Measurements from ENCODE around the gene FNDC1.
"Not testable (repeated sequence)": the region's sequence is repeated elsewhere in the genome, so short reads cannot be mapped to it uniquely, and the experiment has no call there.

FNDC1 gene

GRCh38 chr6:159169193-159169555 lies at the start of gene FNDC1:
Gene FNDC1, plus strand, starts transcription at chr6:159169400. Its CDS starts 197 bp downstream, at chr6:159169597.
- peak within 1 kb of the TSS; percentile 75 to 88 for H3K4me3 Mint-ChIP-seq
- peaks cover 96% of the 10 kb centered on the region for H3K27me3 Mint-ChIP-seq
- H3K27ac Mint-ChIP-seq: no peak within 1 kb of the TSS
- peaks cover 24% of the 10 kb centered on the region for H3K4me1 Mint-ChIP-seq
- DNase-seq: peak; percentile 66 to 77
- ATAC-seq: peak; percentile 85
- no peaks in the 10 kb centered on the region for H3K9me3 Mint-ChIP-seq

- ATAC-seq (no peak), DNase-seq (no peak)
- Mint-ChIP-seq H3K4me3 (no peak overlapping the region), H3K9me3 (peaks cover 0 to 5% of the 10 kb centered on the region in 2 donors), H3K27ac (no peak overlapping the region), H3K27me3 (no peaks in the 10 kb centered on the region), H3K4me1 (peaks cover 13% of the 10 kb centered on the region)
Observed at GRCh38 chr6:159119791-159120190, 49.4 kb upstream of the FNDC1 start.

GRCh38 chr6:159121486-159121885 lies 47.7 kb upstream of the FNDC1 start:
- Mint-ChIP-seq H3K4me3 (no peak overlapping the region), H3K4me1 (peaks cover 13% of the 10 kb centered on the region), H3K27ac (no peak overlapping the region), H3K27me3 (no peaks in the 10 kb centered on the region), H3K9me3 (peaks cover 0 to 5% of the 10 kb centered on the region in 2 donors)
- DNase-seq (no peak), ATAC-seq (no peak)

GRCh38 chr6:159122453-159122852 lies 46.7 kb upstream of the FNDC1 start:
- Mint-ChIP-seq H3K4me1 (peaks cover 13% of the 10 kb centered on the region), H3K9me3 (peaks cover 0 to 5% of the 10 kb centered on the region in 2 donors), H3K27me3 (no peaks in the 10 kb centered on the region), H3K27ac (no peak overlapping the region), H3K4me3 (no peak overlapping the region)
- ATAC-seq (no peak), DNase-seq (no peak)

- H3K4me1 Mint-ChIP-seq: peaks cover 13% of the 10 kb centered on the region
- not testable (repeated sequence) for DNase-seq, H3K4me3 Mint-ChIP-seq, H3K27me3 Mint-ChIP-seq, H3K27ac Mint-ChIP-seq, ATAC-seq, H3K9me3 Mint-ChIP-seq
Observed at GRCh38 chr6:159123831-159124230, 45.4 kb upstream of the FNDC1 start.

- H3K27ac Mint-ChIP-seq: no peak overlapping the region
- DNase-seq: no peak
- no peak for ATAC-seq
- no peaks in the 10 kb centered on the region for H3K9me3 Mint-ChIP-seq
- H3K4me1 Mint-ChIP-seq: peaks cover 8% of the 10 kb centered on the region
- H3K4me3 Mint-ChIP-seq: no peak overlapping the region
- H3K27me3 Mint-ChIP-seq: no peaks in the 10 kb centered on the region
Observed at GRCh38 chr6:159125014-159125609, 44.1 kb upstream of the FNDC1 start.

GRCh38 chr6:159125951-159126352 lies 43.2 kb upstream of the FNDC1 start:
- H3K27ac Mint-ChIP-seq: no peak overlapping the region
- ATAC-seq (no peak), DNase-seq (no peak)
- no peak overlapping the region for H3K4me3 Mint-ChIP-seq
- no peaks in the 10 kb centered on the region for H3K9me3 Mint-ChIP-seq
- H3K27me3 Mint-ChIP-seq: no peaks in the 10 kb centered on the region
- H3K4me1 Mint-ChIP-seq: peaks cover 8% of the 10 kb centered on the region

- no peaks in the 10 kb centered on the region for H3K27me3 Mint-ChIP-seq
Observed at GRCh38 chr6:159126590-159126989, 42.6 kb upstream of the FNDC1 start.

GRCh38 chr6:159127701-159128100 lies 41.5 kb upstream of the FNDC1 start:
- H3K4me1 Mint-ChIP-seq: peaks cover 8% of the 10 kb centered on the region
- H3K4me3 Mint-ChIP-seq: no peak overlapping the region
- no peak for ATAC-seq
- H3K9me3 Mint-ChIP-seq: no peaks in the 10 kb centered on the region
- no peak overlapping the region for H3K27ac Mint-ChIP-seq
- no peak for DNase-seq
- no peaks in the 10 kb centered on the region for H3K27me3 Mint-ChIP-seq

More at GRCh38 chr6:159126590-159126989, 42.6 kb upstream of the FNDC1 start:
- ATAC-seq (no peak), DNase-seq (no peak)
- Mint-ChIP-seq H3K27ac (no peak overlapping the region), H3K4me1 (peaks cover 8% of the 10 kb centered on the region), H3K9me3 (no peaks in the 10 kb centered on the region), H3K4me3 (no peak overlapping the region)

GRCh38 chr6:159128978-159129377 lies 40.2 kb upstream of the FNDC1 start:
- ATAC-seq: peak; percentile 29
- Mint-ChIP-seq H3K27me3 (no peaks in the 10 kb centered on the region), H3K4me1 (peaks cover 7% of the 10 kb centered on the region), H3K27ac (no peak overlapping the region), H3K9me3 (no peaks in the 10 kb centered on the region), H3K4me3 (no peak overlapping the region)
- no peak for DNase-seq

GRCh38 chr6:159130846-159131245 lies 38.4 kb upstream of the FNDC1 start:
- Mint-ChIP-seq H3K27ac (no peak overlapping the region), H3K27me3 (no peaks in the 10 kb centered on the region), H3K9me3 (no peaks in the 10 kb centered on the region), H3K4me1 (peaks cover 7% of the 10 kb centered on the region), H3K4me3 (no peak overlapping the region)
- ATAC-seq (no peak), DNase-seq (no peak)

- peaks cover 7% of the 10 kb centered on the region for H3K4me1 Mint-ChIP-seq
- no peak overlapping the region for H3K27ac Mint-ChIP-seq
- H3K4me3 Mint-ChIP-seq: no peak overlapping the region
- DNase-seq (no peak), ATAC-seq (no peak)
- no peaks in the 10 kb centered on the region for H3K27me3 Mint-ChIP-seq
- H3K9me3 Mint-ChIP-seq: no peaks in the 10 kb centered on the region
Observed at GRCh38 chr6:159131709-159132108, 37.5 kb upstream of the FNDC1 start.

GRCh38 chr6:159132664-159133063 lies 36.5 kb upstream of the FNDC1 start:
- ATAC-seq: peak; percentile 29
- H3K27ac Mint-ChIP-seq: no peak overlapping the region
- no peaks in the 10 kb centered on the region for H3K27me3 Mint-ChIP-seq
- no peaks in the 10 kb centered on the region for H3K9me3 Mint-ChIP-seq
- no peak for DNase-seq
- H3K4me3 Mint-ChIP-seq: no peak overlapping the region
- H3K4me1 Mint-ChIP-seq: peaks cover 7% of the 10 kb centered on the region

- Mint-ChIP-seq H3K4me3 (no peak overlapping the region), H3K4me1 (peaks cover 7% of the 10 kb centered on the region), H3K27me3 (peaks cover 9% of the 10 kb centered on the region)
Observed at GRCh38 chr6:159134701-159135364, 34.4 kb upstream of the FNDC1 start.

GRCh38 chr6:159137676-159138075 lies 31.5 kb upstream of the FNDC1 start:
- H3K9me3 Mint-ChIP-seq: peaks cover 9 to 15% of the 10 kb centered on the region in 2 donors
- H3K4me1 Mint-ChIP-seq: peaks cover 7% of the 10 kb centered on the region
- H3K27ac Mint-ChIP-seq: no peak overlapping the region
- H3K27me3 Mint-ChIP-seq: peaks cover 14% of the 10 kb centered on the region
- H3K4me3 Mint-ChIP-seq: no peak overlapping the region
- ATAC-seq (no peak), DNase-seq (no peak)

More at GRCh38 chr6:159134701-159135364, 34.4 kb upstream of the FNDC1 start:
- DNase-seq (peak; percentile 72 to 73), ATAC-seq (peak; percentile 76)
- Mint-ChIP-seq H3K9me3 (no peaks in the 10 kb centered on the region), H3K27ac (no peak overlapping the region)

GRCh38 chr6:159142531-159142930 lies 26.7 kb upstream of the FNDC1 start:
- ATAC-seq (no peak), DNase-seq (no peak)
- Mint-ChIP-seq H3K4me1 (no peaks in the 10 kb centered on the region), H3K27me3 (peaks cover 20% of the 10 kb centered on the region), H3K4me3 (no peak overlapping the region), H3K9me3 (peaks cover 18 to 25% of the 10 kb centered on the region in 2 donors), H3K27ac (no peak overlapping the region)
